WTC11 (cell line): ENCODE data around the gene HSD17B3. TPM values are rescaled to one million over a fixed set of nuclear protein-coding genes. Genes with fewer than 3 reads are reported as not detected.

ENCODE experiments used
- ATAC-seq: fragments of 200-7000 bp; cut with Tn5 transposase; 2 replicates; pipeline ENCODE4 v1.10.0; 2021; ENCODE audit warnings: mild to moderate bottlenecking, moderate library complexity
- CTCF ChIA-PET: fragments of 300-600 bp; sonication (Branson Sonifier 250); formaldehyde crosslinking; loops from one replicate; lab custom pipeline; 2021; ENCODE audit warnings: antibody characterized with exemption; lab: Charles Lee
- POLR2A ChIA-PET: fragments of 350-600 bp; sonication (Branson Sonifier 250); formaldehyde crosslinking; loops from one replicate; lab custom pipeline; 2021; ENCODE audit warnings: antibody characterized with exemption; lab: Charles Lee
- DNase-seq: peaks from one replicate; pipeline ENCODE4 v3.0.0; 2021; ENCODE audit warnings: low spot score
- H3K27ac Mint-ChIP-seq: 2 replicates; pipeline ENCODE4 v1.8.0; 2021; ENCODE audit warnings: mixed read lengths
- H3K27me3 Mint-ChIP-seq: 2 replicates; pipeline ENCODE4 v1.8.0; 2021; ENCODE audit warnings: low read depth, mild to moderate bottlenecking, moderate library complexity, mixed read lengths
- H3K36me3 Mint-ChIP-seq: 2 replicates; pipeline ENCODE4 v1.8.0; 2021; ENCODE audit warnings: mixed read lengths
- H3K4me1 Mint-ChIP-seq: 2 replicates; pipeline ENCODE4 v1.8.0; 2022; ENCODE audit warnings: mixed read lengths
- H3K4me3 Mint-ChIP-seq: 2 replicates; pipeline ENCODE4 v1.8.0; 2021; ENCODE audit warnings: mild to moderate bottlenecking, moderate library complexity, mixed read lengths
- H3K9me3 Mint-ChIP-seq: 2 replicates; pipeline ENCODE4 v1.8.0; 2021; ENCODE audit warnings: mixed read lengths
- ATF1 ChIP-seq: sonication (generic); formaldehyde crosslinking; IDR thresholded peaks from 2 replicates; pipeline ENCODE4 v1.8.1; 2023; ENCODE audit warnings: mild to moderate bottlenecking, moderate library complexity, missing genetic modification reagents
- ETV6 ChIP-seq: sonication (generic); formaldehyde crosslinking; IDR thresholded peaks from 2 replicates; pipeline ENCODE4 v1.8.1; 2022; ENCODE audit warnings: mild to moderate bottlenecking, missing genetic modification reagents
- GABPB1 ChIP-seq: sonication (generic); formaldehyde crosslinking; IDR thresholded peaks from 2 replicates; pipeline ENCODE4 v1.8.1; 2023; ENCODE audit warnings: mild to moderate bottlenecking, missing genetic modification reagents
- IRF2 ChIP-seq: sonication (generic); formaldehyde crosslinking; IDR thresholded peaks from 2 replicates; pipeline ENCODE4 v1.8.0; 2022; ENCODE audit warnings: low read depth, missing genetic modification reagents, borderline replicate concordance
- NFATC4 ChIP-seq: fragments of 250-450 bp; sonication (Bioruptor Pico); IDR thresholded peaks from 2 replicates; pipeline ENCODE4 v1.9.0; 2021; ENCODE audit warnings: mild to moderate bottlenecking
- SMAD4 ChIP-seq: sonication (generic); formaldehyde crosslinking; IDR thresholded peaks from 2 replicates; pipeline ENCODE4 v1.8.0; 2022; ENCODE audit warnings: mild to moderate bottlenecking, missing genetic modification reagents
- SOX15 ChIP-seq: fragments of 250-450 bp; sonication (Bioruptor Pico); IDR thresholded peaks from 2 replicates; pipeline ENCODE4 v1.9.0; 2021; ENCODE audit warnings: mild to moderate bottlenecking
- TCF7 ChIP-seq: sonication (generic); formaldehyde crosslinking; IDR thresholded peaks from 2 replicates; pipeline ENCODE4 v1.8.0; 2022; ENCODE audit warnings: mild to moderate bottlenecking, low read depth, missing genetic modification reagents, moderate library complexity
- ZNF263 ChIP-seq: sonication (generic); formaldehyde crosslinking; IDR thresholded peaks from 2 replicates; pipeline ENCODE4 v1.8.1; 2022; ENCODE audit warnings: low read depth, mild to moderate bottlenecking, moderate library complexity, missing genetic modification reagents
- ZNF317 ChIP-seq: sonication (generic); formaldehyde crosslinking; IDR thresholded peaks from 2 replicates; pipeline ENCODE4 v1.8.1; 2023; ENCODE audit warnings: low read depth, mild to moderate bottlenecking, moderate library complexity, missing genetic modification reagents, borderline replicate concordance
- total RNA-seq: library from RNA; stranded (reverse); gene quantifications from 3 replicates; pipeline ENCODE4 v1.2.3, GENCODE V29; 2021
- TF ChIP-seq, protein P1 (sequence below): sonication (generic); formaldehyde crosslinking; IDR thresholded peaks from 2 replicates; pipeline ENCODE4 v1.8.1; 2022; ENCODE audit warnings: mild to moderate bottlenecking, missing genetic modification reagents, moderate library complexity, borderline replicate concordance
- TF ChIP-seq, protein P2 (sequence below): sonication (generic); formaldehyde crosslinking; IDR thresholded peaks from 2 replicates; pipeline ENCODE4 v1.8.0; 2022; ENCODE audit warnings: mild to moderate bottlenecking, missing genetic modification reagents
- TF ChIP-seq, protein P3 (sequence below): sonication (generic); formaldehyde crosslinking; IDR thresholded peaks from 2 replicates; pipeline ENCODE4 v1.8.1; 2023; ENCODE audit warnings: mild to moderate bottlenecking, missing genetic modification reagents, moderate library complexity
- TF ChIP-seq, protein P4 (sequence below): sonication (generic); formaldehyde crosslinking; IDR thresholded peaks from 2 replicates; pipeline ENCODE4 v1.8.1; 2023; ENCODE audit warnings: mild to moderate bottlenecking, missing genetic modification reagents
- TF ChIP-seq, protein P5 (sequence below): fragments of 250-450 bp; sonication (Bioruptor Pico); IDR thresholded peaks from 2 replicates; pipeline ENCODE4 v1.9.0; 2021; ENCODE audit warnings: mild to moderate bottlenecking
- TF ChIP-seq, protein P6 (sequence below): sonication (generic); formaldehyde crosslinking; IDR thresholded peaks from 2 replicates; pipeline ENCODE4 v1.8.0; 2022; ENCODE audit warnings: mild to moderate bottlenecking, missing genetic modification reagents
- TF ChIP-seq, protein P7 (sequence below): sonication (generic); formaldehyde crosslinking; IDR thresholded peaks from 2 replicates; pipeline ENCODE4 v1.8.1; 2022; ENCODE audit warnings: missing genetic modification reagents, borderline replicate concordance
- TF ChIP-seq, protein P8 (sequence below): sonication (generic); formaldehyde crosslinking; IDR thresholded peaks from 2 replicates; pipeline ENCODE4 v1.8.1; 2023; ENCODE audit warnings: mild to moderate bottlenecking, moderate library complexity, missing genetic modification reagents
- TF ChIP-seq, protein P9 (sequence below): fragments of 200-600 bp; IDR thresholded peaks from 2 replicates; pipeline ENCODE4 v1.8.0; 2022; ENCODE audit warnings: antibody characterized with exemption

HSD17B3 gene
- total RNA-seq, 1 experiment from 2014 or later, result not detected

DNA sequence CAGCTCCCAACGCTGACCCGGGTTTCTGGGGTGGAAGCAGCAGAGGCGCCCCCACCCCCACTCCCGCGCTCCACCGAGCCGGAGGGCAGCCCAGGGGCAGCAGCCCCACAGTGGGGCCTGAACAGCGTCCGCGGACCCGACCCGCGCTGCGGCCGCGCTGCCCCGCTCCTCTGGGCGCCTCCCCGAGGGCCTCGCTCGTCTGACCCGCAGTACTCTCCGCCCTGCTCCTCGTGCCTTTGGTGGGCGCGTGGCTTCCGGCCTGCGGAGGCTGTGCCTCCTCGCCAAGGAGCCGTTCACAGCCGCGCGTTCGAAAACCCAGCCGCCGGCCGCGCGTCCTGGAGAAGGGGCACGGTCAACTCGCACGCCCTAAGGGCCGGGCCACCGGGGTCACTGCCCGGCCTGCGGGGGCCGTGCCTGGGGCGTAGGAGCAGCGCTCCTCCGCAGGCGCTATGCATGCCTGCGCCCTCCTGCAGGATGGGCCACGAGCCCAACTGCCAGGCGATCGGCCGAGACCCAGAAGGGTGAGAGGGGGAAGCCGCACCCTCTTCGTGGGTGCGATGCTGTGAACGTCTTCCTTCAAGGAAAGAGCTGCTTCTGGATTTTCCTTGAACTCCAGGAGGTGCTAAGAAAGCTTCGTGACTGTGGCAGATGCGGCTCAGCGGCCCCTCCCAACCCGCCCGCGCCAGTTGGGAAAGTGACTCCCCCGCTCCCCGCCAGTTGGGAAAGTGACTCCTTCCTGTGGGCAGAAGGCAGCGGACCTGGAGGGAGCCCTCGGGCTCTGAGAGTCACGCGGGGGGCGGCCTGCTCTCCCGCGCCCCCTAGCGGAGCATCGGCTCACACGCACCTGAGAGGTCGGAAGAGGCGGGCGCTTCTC is 82.7 kb downstream of the HSD17B3 start (continued):
- TF ChIP-seq, protein P1, sequence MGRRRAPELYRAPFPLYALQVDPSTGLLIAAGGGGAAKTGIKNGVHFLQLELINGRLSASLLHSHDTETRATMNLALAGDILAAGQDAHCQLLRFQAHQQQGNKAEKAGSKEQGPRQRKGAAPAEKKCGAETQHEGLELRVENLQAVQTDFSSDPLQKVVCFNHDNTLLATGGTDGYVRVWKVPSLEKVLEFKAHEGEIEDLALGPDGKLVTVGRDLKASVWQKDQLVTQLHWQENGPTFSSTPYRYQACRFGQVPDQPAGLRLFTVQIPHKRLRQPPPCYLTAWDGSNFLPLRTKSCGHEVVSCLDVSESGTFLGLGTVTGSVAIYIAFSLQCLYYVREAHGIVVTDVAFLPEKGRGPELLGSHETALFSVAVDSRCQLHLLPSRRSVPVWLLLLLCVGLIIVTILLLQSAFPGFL (CRISPR knock-in tag), result no peak
- TF ChIP-seq ZNF263 (CRISPR knock-in tag) (no peak), SOX15 (CRISPR knock-in tag) (no peak), SMAD4 (CRISPR knock-in tag) (no peak), GABPB1 (CRISPR knock-in tag) (no peak), ATF1 (CRISPR knock-in tag) (no peak), TCF7 (CRISPR knock-in tag) (no peak), ZNF317 (no peak)
- TF ChIP-seq, protein P2, sequence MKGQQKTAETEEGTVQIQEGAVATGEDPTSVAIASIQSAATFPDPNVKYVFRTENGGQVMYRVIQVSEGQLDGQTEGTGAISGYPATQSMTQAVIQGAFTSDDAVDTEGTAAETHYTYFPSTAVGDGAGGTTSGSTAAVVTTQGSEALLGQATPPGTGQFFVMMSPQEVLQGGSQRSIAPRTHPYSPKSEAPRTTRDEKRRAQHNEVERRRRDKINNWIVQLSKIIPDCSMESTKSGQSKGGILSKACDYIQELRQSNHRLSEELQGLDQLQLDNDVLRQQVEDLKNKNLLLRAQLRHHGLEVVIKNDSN (CRISPR knock-in tag), result peak; percentile 58; the same call in 1 of the 2 replicates
- TF ChIP-seq, protein P3, sequence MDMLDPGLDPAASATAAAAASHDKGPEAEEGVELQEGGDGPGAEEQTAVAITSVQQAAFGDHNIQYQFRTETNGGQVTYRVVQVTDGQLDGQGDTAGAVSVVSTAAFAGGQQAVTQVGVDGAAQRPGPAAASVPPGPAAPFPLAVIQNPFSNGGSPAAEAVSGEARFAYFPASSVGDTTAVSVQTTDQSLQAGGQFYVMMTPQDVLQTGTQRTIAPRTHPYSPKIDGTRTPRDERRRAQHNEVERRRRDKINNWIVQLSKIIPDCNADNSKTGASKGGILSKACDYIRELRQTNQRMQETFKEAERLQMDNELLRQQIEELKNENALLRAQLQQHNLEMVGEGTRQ, result peak; percentile 53
- TF ChIP-seq, protein P4, sequence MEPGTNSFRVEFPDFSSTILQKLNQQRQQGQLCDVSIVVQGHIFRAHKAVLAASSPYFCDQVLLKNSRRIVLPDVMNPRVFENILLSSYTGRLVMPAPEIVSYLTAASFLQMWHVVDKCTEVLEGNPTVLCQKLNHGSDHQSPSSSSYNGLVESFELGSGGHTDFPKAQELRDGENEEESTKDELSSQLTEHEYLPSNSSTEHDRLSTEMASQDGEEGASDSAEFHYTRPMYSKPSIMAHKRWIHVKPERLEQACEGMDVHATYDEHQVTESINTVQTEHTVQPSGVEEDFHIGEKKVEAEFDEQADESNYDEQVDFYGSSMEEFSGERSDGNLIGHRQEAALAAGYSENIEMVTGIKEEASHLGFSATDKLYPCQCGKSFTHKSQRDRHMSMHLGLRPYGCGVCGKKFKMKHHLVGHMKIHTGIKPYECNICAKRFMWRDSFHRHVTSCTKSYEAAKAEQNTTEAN (CRISPR knock-in tag), result no peak
- TF ChIP-seq, protein P5, sequence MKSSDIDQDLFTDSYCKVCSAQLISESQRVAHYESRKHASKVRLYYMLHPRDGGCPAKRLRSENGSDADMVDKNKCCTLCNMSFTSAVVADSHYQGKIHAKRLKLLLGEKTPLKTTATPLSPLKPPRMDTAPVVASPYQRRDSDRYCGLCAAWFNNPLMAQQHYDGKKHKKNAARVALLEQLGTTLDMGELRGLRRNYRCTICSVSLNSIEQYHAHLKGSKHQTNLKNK, result no peak
- TF ChIP-seq, protein P6, sequence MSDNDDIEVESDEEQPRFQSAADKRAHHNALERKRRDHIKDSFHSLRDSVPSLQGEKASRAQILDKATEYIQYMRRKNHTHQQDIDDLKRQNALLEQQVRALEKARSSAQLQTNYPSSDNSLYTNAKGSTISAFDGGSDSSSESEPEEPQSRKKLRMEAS (CRISPR knock-in tag), result peak; percentile 92
- TF ChIP-seq, protein P7, sequence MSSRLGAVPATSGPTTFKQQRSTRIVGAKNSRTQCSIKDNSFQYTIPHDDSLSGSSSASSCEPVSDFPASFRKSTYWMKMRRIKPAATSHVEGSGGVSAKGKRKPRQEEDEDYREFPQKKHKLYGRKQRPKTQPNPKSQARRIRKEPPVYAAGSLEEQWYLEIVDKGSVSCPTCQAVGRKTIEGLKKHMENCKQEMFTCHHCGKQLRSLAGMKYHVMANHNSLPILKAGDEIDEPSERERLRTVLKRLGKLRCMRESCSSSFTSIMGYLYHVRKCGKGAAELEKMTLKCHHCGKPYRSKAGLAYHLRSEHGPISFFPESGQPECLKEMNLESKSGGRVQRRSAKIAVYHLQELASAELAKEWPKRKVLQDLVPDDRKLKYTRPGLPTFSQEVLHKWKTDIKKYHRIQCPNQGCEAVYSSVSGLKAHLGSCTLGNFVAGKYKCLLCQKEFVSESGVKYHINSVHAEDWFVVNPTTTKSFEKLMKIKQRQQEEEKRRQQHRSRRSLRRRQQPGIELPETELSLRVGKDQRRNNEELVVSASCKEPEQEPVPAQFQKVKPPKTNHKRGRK (CRISPR knock-in tag), result no peak

DNA sequence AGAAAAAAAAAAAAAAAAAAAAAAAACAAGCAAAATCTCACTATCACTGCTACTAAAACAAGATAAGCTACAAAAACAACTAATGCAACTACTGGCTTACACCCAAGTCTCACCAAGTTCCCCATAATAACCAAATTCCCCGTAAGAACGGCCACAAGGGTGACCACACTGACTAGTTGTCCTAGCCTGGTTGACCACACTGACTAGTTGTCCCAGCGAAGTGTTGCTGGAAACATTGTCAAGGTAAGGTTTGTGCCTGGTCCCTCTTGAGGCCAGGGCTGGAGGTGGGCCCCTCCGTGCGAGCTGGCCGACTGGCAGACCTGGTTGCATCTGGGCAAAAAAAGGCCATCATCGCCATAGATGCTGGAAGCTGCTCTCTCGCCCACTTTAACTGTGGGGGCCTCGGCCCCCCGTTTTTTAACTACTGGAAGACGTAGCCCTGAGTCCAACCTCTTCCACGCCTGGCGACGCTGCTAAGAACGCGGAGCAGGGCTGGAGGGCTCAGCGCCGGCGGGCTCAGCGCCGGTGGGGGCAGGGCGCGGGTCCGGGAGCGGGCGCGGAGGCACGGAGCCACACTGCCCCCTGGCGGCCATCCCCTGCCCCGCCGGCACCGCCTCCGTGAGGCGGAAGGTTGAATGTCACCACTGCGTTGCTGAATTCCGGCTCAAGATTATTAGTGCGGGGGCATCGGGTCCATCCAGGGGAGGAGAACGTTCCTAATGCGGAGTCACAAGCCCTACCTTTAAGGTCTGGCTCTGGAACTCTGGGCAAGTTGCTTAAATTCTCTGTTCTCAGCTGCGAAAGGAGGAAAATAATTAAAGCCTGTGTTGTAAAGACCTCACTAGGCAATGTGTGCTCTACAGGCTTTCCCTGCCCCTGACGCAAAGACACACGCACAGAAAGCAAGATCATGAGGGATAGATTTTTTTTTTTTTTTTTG is 84.0 kb downstream of the HSD17B3 start:
- TF ChIP-seq, protein P8, sequence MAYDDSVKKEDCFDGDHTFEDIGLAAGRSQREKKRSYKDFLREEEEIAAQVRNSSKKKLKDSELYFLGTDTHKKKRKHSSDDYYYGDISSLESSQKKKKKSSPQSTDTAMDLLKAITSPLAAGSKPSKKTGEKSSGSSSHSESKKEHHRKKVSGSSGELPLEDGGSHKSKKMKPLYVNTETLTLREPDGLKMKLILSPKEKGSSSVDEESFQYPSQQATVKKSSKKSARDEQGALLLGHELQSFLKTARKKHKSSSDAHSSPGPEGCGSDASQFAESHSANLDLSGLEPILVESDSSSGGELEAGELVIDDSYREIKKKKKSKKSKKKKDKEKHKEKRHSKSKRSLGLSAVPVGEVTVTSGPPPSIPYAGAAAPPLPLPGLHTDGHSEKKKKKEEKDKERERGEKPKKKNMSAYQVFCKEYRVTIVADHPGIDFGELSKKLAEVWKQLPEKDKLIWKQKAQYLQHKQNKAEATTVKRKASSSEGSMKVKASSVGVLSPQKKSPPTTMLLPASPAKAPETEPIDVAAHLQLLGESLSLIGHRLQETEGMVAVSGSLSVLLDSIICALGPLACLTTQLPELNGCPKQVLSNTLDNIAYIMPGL (CRISPR knock-in tag), result peak; percentile 77; the same call in 1 of the 2 replicates
- TF ChIP-seq ETV6 (peak; percentile 46; the same call in 1 of the 2 replicates), IRF2 (CRISPR knock-in tag) (no peak), ZNF317 (no peak), NFATC4 (CRISPR knock-in tag) (no peak)
- TF ChIP-seq, protein P9, sequence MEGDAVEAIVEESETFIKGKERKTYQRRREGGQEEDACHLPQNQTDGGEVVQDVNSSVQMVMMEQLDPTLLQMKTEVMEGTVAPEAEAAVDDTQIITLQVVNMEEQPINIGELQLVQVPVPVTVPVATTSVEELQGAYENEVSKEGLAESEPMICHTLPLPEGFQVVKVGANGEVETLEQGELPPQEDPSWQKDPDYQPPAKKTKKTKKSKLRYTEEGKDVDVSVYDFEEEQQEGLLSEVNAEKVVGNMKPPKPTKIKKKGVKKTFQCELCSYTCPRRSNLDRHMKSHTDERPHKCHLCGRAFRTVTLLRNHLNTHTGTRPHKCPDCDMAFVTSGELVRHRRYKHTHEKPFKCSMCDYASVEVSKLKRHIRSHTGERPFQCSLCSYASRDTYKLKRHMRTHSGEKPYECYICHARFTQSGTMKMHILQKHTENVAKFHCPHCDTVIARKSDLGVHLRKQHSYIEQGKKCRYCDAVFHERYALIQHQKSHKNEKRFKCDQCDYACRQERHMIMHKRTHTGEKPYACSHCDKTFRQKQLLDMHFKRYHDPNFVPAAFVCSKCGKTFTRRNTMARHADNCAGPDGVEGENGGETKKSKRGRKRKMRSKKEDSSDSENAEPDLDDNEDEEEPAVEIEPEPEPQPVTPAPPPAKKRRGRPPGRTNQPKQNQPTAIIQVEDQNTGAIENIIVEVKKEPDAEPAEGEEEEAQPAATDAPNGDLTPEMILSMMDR, result peak; percentile 97
- TF ChIP-seq, protein P7 (CRISPR knock-in tag), result no peak
- H3K9me3 Mint-ChIP-seq, result peaks cover 10% of the 10 kb centered on the region
- H3K27ac Mint-ChIP-seq, result peak overlapping the region; percentile 26; the same call in 1 of the 2 replicates
- H3K36me3 Mint-ChIP-seq, result peaks cover 5% of the 10 kb centered on the region
- POLR2A ChIA-PET, result interaction anchor here (0.6 to 0.7 kb wide), 3 partner anchors 199 to 704 kb away, joined by 3 to 7 read pairs (median 3); partner anchors contain the start of gene ERCC6L2
- ATAC-seq (peak; percentile 73), DNase-seq (peak; percentile 78)
- H3K27me3 Mint-ChIP-seq, result peaks cover 27% of the 10 kb centered on the region
- H3K4me3 Mint-ChIP-seq, result peak overlapping the region; percentile 54
- CTCF ChIA-PET, result interaction anchor here (0.5 to 3.5 kb wide), 47 partner anchors 9 to 1050 kb away, joined by 3 to 19 read pairs (median 4); partner anchors contain the start of genes ERCC6L2 and FANCC
- H3K4me1 Mint-ChIP-seq, result peaks cover 18% of the 10 kb centered on the region
